Body of pancreas (tissue), 4 donors: ENCODE data around the gene UGGT1. TPM values are rescaled to one million over a fixed set of nuclear protein-coding genes. Genes with fewer than 3 reads are reported as not detected.
A peak's percentile ranks its signal among the peaks of the same experiment; 100 is the strongest.

Experiments
- ATAC-seq: fragments of 150-250 bp; one replicate; pipeline ENCODE4 v1.9.1; 2016
- DNase-seq, 4 donors: peaks; one replicate each; pipeline ENCODE4 v3.0.0-alpha.2; 2019
- H3K27ac ChIP-seq, 4 donors: fragments of 200-600 bp; sonication (generic); 1 replicate in 3 of 4; 2 replicates in 1 of 4; pipeline versions ENCODE4 v1.5.1 to v1.6.1; 2016 to 2019; ENCODE audit warnings: mild to moderate bottlenecking in 1 of 4, mixed read lengths in 1 of 4, moderate library complexity in 1 of 4
- H3K27me3 ChIP-seq, 2 donors: fragments of 200-600 bp; sonication (generic); one replicate each; pipeline ENCODE4 v1.6.0; 2016; ENCODE audit warnings: mild to moderate bottlenecking in 1 of 2
- H3K36me3 ChIP-seq, 2 donors: fragments of 200-600 bp; sonication (generic); replicated peaks in 1 of 2; 2 replicates each; pipeline ENCODE4 v1.5.1; 2016; ENCODE audit warnings: low read depth in 2 of 2; ENCODE audit not compliant: insufficient read depth in 1 of 2
- H3K4me1 ChIP-seq: fragments of 200-600 bp; sonication (generic); one replicate; pipeline ENCODE4 v1.6.0; 2016
- H3K4me3 ChIP-seq, 2 donors: fragments of 200-600 bp; sonication (generic); 1 replicate in 1 of 2; 2 replicates in 1 of 2; pipeline ENCODE4 v1.5.1; 2016 to 2019
- H3K9me3 ChIP-seq, 3 donors: fragments of 200-600 bp; sonication (generic); 1 replicate in 2 of 3; 2 replicates in 1 of 3; pipeline ENCODE4 v1.5.1; 2016
- POLR2A ChIP-seq, 3 donors: fragments of 450-650 bp; IDR thresholded peaks; one replicate each; pipeline ENCODE4 v1.6.1; 2016; ENCODE audit warnings: antibody characterized with exemption in 3 of 3, mild to moderate bottlenecking in 2 of 3
- WGBS, 2 donors: methylation state at CpG; one replicate each; pipeline ENCODE4 v1.1.5; 2017; 5-methylcytosine and 5-hydroxymethylcytosine counted together
- intact Hi-C: fragments of 100-400 bp; cut with DNase I; formaldehyde crosslinking; loops from one replicate; pipeline ENCODE4 v1.15.1; 2023
- total RNA-seq, 2 donors: library from RNA; depleted of rRNA; stranded (reverse); fragments of >200 nt; gene quantifications; one replicate each; pipeline ENCODE4 v1.1.0, GENCODE V29; 2016
- TF ChIP-seq, protein P1 (sequence below), 7 experiments: fragments of 450-650 bp in 4 of 7; fragments of 200-600 bp in 3 of 7; sonication (generic) in 3 of 7; IDR thresholded peaks; one replicate each; pipeline ENCODE4 v1.5.1; 2016 to 2019; ENCODE audit warnings: antibody characterized with exemption in 7 of 7

UGGT1 gene
- total RNA-seq, 2 donors from 2014 or later: 38.2 to 42.0 TPM

DNA sequence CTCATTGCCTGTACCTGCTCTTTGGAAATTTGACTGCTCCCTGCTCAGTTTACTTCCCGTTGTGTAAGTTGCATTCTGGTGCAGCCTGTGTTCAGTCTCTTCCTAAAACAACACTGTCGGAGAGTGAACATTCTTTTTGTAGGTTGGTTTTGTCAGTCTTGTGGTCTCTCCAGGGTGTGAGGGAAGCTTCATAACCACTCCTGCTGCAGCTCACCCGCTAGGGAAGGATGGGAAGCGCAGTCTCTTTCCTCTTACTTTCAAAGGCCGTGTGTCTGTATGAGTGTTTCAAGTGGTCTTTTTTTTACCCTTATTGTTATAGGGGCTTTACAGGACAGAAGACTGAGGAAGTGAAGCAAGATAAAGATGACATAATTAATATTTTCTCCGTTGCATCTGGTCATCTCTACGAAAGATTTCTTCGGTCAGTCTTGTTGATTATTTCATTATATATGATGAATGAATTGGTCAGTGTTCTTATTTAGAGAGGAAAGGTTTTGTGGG, 87.2 kb downstream of the UGGT1 start:
- intact Hi-C loops: no loop called here
- no peak for ATAC-seq
- Histone ChIP-seq H3K9me3 (no peaks in the 10 kb centered on the region), H3K27me3 (no peaks in the 10 kb centered on the region), H3K4me3 (no peak overlapping the region), H3K36me3 (peaks cover 15 to 45% of the 10 kb centered on the region in 2 donors), H3K27ac (no peak overlapping the region), H3K4me1 (no peaks in the 10 kb centered on the region)
- DNase-seq: no peak
- TF ChIP-seq, protein P1, sequence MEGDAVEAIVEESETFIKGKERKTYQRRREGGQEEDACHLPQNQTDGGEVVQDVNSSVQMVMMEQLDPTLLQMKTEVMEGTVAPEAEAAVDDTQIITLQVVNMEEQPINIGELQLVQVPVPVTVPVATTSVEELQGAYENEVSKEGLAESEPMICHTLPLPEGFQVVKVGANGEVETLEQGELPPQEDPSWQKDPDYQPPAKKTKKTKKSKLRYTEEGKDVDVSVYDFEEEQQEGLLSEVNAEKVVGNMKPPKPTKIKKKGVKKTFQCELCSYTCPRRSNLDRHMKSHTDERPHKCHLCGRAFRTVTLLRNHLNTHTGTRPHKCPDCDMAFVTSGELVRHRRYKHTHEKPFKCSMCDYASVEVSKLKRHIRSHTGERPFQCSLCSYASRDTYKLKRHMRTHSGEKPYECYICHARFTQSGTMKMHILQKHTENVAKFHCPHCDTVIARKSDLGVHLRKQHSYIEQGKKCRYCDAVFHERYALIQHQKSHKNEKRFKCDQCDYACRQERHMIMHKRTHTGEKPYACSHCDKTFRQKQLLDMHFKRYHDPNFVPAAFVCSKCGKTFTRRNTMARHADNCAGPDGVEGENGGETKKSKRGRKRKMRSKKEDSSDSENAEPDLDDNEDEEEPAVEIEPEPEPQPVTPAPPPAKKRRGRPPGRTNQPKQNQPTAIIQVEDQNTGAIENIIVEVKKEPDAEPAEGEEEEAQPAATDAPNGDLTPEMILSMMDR (IDR thresholded peaks at IDR 0.05): no peak
- TF ChIP-seq POLR2A (IDR thresholded peaks at IDR 0.05): no peak
- 75 to 88% methylated on average over 8 of the region's 8 CpGs for WGBS, 2 donors

DNA sequence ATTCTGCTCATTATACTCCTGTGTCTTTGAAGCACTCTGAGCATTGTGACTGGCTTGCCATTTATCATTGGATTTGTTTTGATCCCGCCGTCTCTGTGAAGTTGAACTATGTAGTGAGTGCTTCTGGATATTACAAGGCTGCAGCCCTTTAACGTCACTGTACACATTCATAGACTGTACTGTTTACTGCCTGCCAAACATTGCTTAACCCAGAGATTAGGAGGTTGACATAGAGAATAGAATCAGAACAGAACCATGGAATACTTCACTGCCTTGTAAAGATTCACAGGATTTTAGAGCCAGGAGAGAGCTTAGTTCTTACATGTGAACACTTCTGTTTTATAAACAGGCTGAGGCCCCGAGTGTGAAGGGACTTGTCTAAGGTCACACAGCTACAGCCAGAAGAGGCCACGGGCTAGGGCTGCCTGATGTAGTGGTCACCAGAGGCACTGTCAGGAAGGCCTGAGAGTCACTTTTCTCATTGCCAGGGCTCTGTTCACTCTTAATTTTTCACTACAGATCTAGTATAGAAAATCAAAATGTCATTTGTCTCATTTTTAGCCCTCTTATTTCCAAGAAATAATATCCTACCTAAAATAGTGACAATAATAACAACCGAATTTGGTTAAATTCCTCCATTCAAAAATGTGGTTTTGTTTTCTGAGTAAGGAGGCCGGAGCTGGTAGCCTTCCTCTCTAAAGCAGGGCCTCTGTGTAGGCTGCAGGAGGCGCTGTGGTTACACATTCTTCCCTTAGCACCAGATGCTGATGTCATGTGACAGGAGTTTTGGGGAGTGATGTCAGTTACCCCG, 87.9 kb downstream of the UGGT1 start:
- H3K36me3 ChIP-seq: peaks cover 8 to 46% of the 10 kb centered on the region in 2 donors
- ATAC-seq (peak; percentile 64), DNase-seq (peak; percentile 46 to 68 (median 58))
- TF ChIP-seq POLR2A (IDR thresholded peaks at IDR 0.05): no peak
- TF ChIP-seq, protein P1 (IDR thresholded peaks at IDR 0.05): peak in 6 of 7 experiments; percentile 39 to 71 (median 61)
- H3K27me3 ChIP-seq: no peaks in the 10 kb centered on the region
- WGBS, 2 donors: 43 to 58% methylated on average over 9 of the region's 9 CpGs
- H3K4me1 ChIP-seq: no peaks in the 10 kb centered on the region
- H3K4me3 ChIP-seq: no peak overlapping the region
- no peaks in the 10 kb centered on the region for H3K9me3 ChIP-seq
- H3K27ac ChIP-seq: no peak overlapping the region
- intact Hi-C loops: no loop called here

DNA sequence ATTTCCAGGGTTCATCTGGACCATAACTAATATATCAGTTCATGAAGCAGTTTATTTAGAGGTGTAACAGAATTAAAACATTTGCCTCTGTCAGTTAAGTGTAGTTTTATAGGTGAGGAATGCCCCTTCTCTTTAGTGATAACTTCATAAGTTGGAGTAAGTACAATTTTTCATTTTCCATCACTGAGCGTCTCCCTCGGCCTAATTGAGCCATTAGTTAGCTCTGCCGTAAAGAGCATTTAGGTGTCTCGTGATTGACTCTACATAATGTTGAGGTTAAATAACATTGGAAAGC, 88.4 kb downstream of the UGGT1 start:
- Histone ChIP-seq H3K27ac (no peak overlapping the region), H3K27me3 (no peaks in the 10 kb centered on the region), H3K9me3 (no peaks in the 10 kb centered on the region), H3K4me3 (no peak overlapping the region), H3K36me3 (peaks cover 4 to 46% of the 10 kb centered on the region in 2 donors), H3K4me1 (no peaks in the 10 kb centered on the region)
- WGBS, 2 donors: 81 to 89% methylated on average over 4 of the region's 4 CpGs
- no peak for TF ChIP-seq POLR2A (IDR thresholded peaks at IDR 0.05)
- TF ChIP-seq, protein P1 (IDR thresholded peaks at IDR 0.05): peak in 1 of 7 experiments; percentile 10
- intact Hi-C loops: no loop called here
- ATAC-seq: no peak
- no peak for DNase-seq

DNA sequence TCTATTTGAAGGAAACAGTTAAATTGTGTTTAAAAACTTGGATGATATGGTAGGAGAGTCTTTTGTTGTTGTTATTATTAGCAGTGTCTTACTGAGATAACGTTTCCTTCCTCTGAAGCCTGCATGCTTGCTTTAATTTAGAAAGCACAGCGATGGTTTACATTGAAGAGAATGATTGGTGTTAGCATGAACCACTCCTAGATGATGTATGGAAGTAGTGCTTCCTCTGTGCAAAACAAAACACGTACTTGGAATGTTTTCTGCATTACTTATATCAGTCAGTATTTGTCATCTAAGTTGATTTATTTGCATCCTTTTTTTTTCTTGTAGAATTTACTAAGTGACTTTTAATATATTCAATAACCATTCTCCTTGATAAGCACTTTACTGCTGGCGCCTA, 89.0 kb downstream of the UGGT1 start:
- Histone ChIP-seq H3K9me3 (no peaks in the 10 kb centered on the region), H3K27ac (no peak overlapping the region), H3K36me3 (peaks cover 0 to 42% of the 10 kb centered on the region in 2 donors), H3K27me3 (no peaks in the 10 kb centered on the region), H3K4me1 (no peaks in the 10 kb centered on the region), H3K4me3 (no peak overlapping the region)
- ATAC-seq: no peak
- TF ChIP-seq, protein P1 (IDR thresholded peaks at IDR 0.05): no peak
- no peak for TF ChIP-seq POLR2A (IDR thresholded peaks at IDR 0.05)
- 72 to 77% methylated on average over 4 of the region's 4 CpGs for WGBS, 2 donors
- DNase-seq: no peak
- intact Hi-C loops: no loop called here

DNA sequence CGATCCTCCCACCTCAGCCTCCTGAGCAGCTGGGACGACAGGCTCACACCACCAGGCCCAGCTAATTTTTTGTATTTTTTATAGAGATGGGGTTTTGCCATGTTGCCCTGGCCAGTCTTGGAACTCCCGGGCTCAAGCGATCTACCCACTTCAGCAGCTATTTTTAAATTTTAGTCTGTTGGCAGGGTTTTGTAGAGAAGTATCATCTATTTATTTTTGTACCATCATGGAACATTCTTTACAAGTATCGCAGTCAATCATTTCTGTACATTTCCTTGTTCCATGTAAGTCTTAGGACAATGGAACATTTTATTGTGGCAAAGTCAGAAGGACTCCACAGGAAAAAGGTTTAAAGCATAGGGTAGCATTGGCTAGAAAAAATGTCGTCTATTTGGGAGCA, 94.6 kb downstream of the UGGT1 start:
- Histone ChIP-seq H3K4me1 (peaks cover 8% of the 10 kb centered on the region), H3K27ac (no peak overlapping the region), H3K4me3 (no peak overlapping the region), H3K9me3 (no peaks in the 10 kb centered on the region), H3K27me3 (no peaks in the 10 kb centered on the region), H3K36me3 (peaks cover 0 to 32% of the 10 kb centered on the region in 2 donors)
- intact Hi-C loops: no loop called here
- TF ChIP-seq, protein P1 (IDR thresholded peaks at IDR 0.05): no peak
- no peak for TF ChIP-seq POLR2A (IDR thresholded peaks at IDR 0.05)
- DNase-seq: no peak
- whole genome bisulfite sequencing, 2 donors: 92 to 96% methylated on average over 6 of the region's 6 CpGs
- no peak for ATAC-seq
